Small intestine (tissue), 7 donors: ENCODE measurements around the gene LILRA5. TPM values are rescaled to one million over a fixed set of nuclear protein-coding genes. Genes with fewer than 3 reads are reported as not detected.
"Not testable (repeated sequence)": the region's sequence is repeated elsewhere in the genome, so short reads cannot be mapped to it uniquely, and the experiment has no call there.

ENCODE experiments used
- DNase-seq, 2 donors: peaks; one replicate each; pipeline versions ENCODE4 v3.0.0 to v3.0.0-alpha.2; 2013
- FAIRE-seq: peaks from 2 replicates; lab custom pipeline; 2012; peaks lifted over from hg19 to GRCh38; lab: Jason Lieb, UNC
- H3K27ac ChIP-seq, 3 donors: one replicate each; pipeline ENCODE4 v1.5.1; 2013; ENCODE audit warnings: low read length in 2 of 3, mild to moderate bottlenecking in 2 of 3, control low read depth in 1 of 3, inconsistent platforms in 1 of 3, low read depth in 1 of 3, moderate library complexity in 1 of 3
- H3K27me3 ChIP-seq, 3 donors: one replicate each; pipeline ENCODE4 v1.6.1; 2013; ENCODE audit warnings: low read length in 3 of 3, inconsistent platforms in 1 of 3; ENCODE audit not compliant: control insufficient read depth in 3 of 3, insufficient read depth in 3 of 3
- H3K36me3 ChIP-seq, 3 donors: one replicate each; pipeline ENCODE4 v1.6.1; 2013; ENCODE audit warnings: low read length in 3 of 3, inconsistent platforms in 1 of 3, low read depth in 1 of 3, mild to moderate bottlenecking in 1 of 3, moderate library complexity in 1 of 3; ENCODE audit not compliant: control insufficient read depth in 3 of 3, insufficient read depth in 2 of 3
- H3K4me1 ChIP-seq, 3 donors: one replicate each; pipeline ENCODE4 v1.6.1; 2013; ENCODE audit warnings: low read length in 2 of 3, inconsistent platforms in 1 of 3, low read depth in 1 of 3, mild to moderate bottlenecking in 1 of 3, moderate library complexity in 1 of 3; ENCODE audit not compliant: control insufficient read depth in 3 of 3, insufficient read depth in 2 of 3
- H3K4me3 ChIP-seq, 3 donors: one replicate each; pipeline ENCODE4 v1.5.1; 2013; ENCODE audit warnings: low read length in 3 of 3, control low read depth in 1 of 3, inconsistent platforms in 1 of 3, low read depth in 1 of 3, mild to moderate bottlenecking in 1 of 3, moderate library complexity in 1 of 3
- H3K9me3 ChIP-seq, 2 donors: one replicate each; pipeline ENCODE4 v1.6.1; 2013; ENCODE audit warnings: low read depth in 1 of 2, low read length in 1 of 2; ENCODE audit not compliant: control insufficient read depth in 2 of 2, insufficient read depth in 1 of 2
- WGBS, 3 donors: extraction: QIAGEN DNeasy Blood & Tissue Kit; methylation state at CpG; one replicate each; pipeline ENCODE4 v1.1.7; 2013; 5-methylcytosine and 5-hydroxymethylcytosine counted together
- polyA plus RNA-seq, 4 donors: library from polyadenylated mRNA; stranded (reverse) in 3 of 4; unstranded in 1 of 4; fragments of 200-250 nt in 3 of 4; fragments of 120-200 nt in 1 of 4; gene quantifications; one replicate each; pipeline versions ENCODE4 v1.2.1 to v1.2.3, GENCODE V29; 2013
- donor health status: healthy with polysubstance abuse.
- donor health status: control.
- donor health status: control.
- donor health status: Bipolar disorder and iron deficiency.
- donor health status: healthy.

LILRA5 gene
- polyA plus RNA-seq, 4 donors, result 1.6 to 8.2 (median 2.2) TPM

GRCh38 chr19:54286283-54286682 is 26.7 kb downstream of the LILRA5 start:
- H3K4me3 ChIP-seq, H3K27ac ChIP-seq, H3K27me3 ChIP-seq, DNase-seq, H3K36me3 ChIP-seq, H3K4me1 ChIP-seq, H3K9me3 ChIP-seq, FAIRE-seq: not testable (repeated sequence)
- 42 to 62% (median 55%) methylated on average over 4 to 9 of the region's 10 CpGs for WGBS, 3 donors

GRCh38 chr19:54285427-54286056 is 27.4 kb downstream of the LILRA5 start:
- WGBS, 3 donors, result 57 to 62% (median 58%) methylated on average over 8 to 11 of the region's 12 CpGs
- not testable (repeated sequence) for FAIRE-seq, H3K36me3 ChIP-seq, H3K9me3 ChIP-seq, DNase-seq, H3K27me3 ChIP-seq, H3K4me1 ChIP-seq, H3K27ac ChIP-seq, H3K4me3 ChIP-seq

GRCh38 chr19:54282686-54283470 is 30.1 kb downstream of the LILRA5 start:
- WGBS, 3 donors, result 47 to 61% (median 57%) methylated on average over 9 of the region's 9 CpGs
- Histone ChIP-seq H3K4me3 (no peak overlapping the region), H3K27me3 (peaks cover 0 to 3% (median 2%) of the 10 kb centered on the region in 3 donors), H3K4me1 (no peaks in the 10 kb centered on the region), H3K9me3 (no peaks in the 10 kb centered on the region), H3K36me3 (no peaks in the 10 kb centered on the region), H3K27ac (no peak overlapping the region)
- FAIRE-seq, result no peak
- no peak for DNase-seq

- WGBS, 3 donors, result 67 to 76% (median 71%) methylated on average over 5 of the region's 5 CpGs
- DNase-seq, H3K27me3 ChIP-seq, H3K4me1 ChIP-seq, H3K4me3 ChIP-seq, H3K36me3 ChIP-seq, FAIRE-seq, H3K27ac ChIP-seq, H3K9me3 ChIP-seq: not testable (repeated sequence)
These were observed 31.3 kb downstream of the LILRA5 start for GRCh38 chr19:54281729-54282075.

GRCh38 chr19:54281007-54281728 is 31.8 kb downstream of the LILRA5 start, which contains the start of gene LILRB2:
TSS of gene LILRB2 (minus strand) at chr19:54281110. CDS start at chr19:54280496, 614 bp downstream.
- FAIRE-seq (no peak), DNase-seq (no peak)
- H3K4me3 ChIP-seq, result no peak within 1 kb of the TSS
- H3K9me3 ChIP-seq, result no peaks in the 10 kb centered on the region
- WGBS, 3 donors, result 61 to 75% (median 65%) methylated on average over 12 of the region's 12 CpGs
- peaks cover 0 to 3% (median 2%) of the 10 kb centered on the region in 3 donors for H3K27me3 ChIP-seq
- H3K27ac ChIP-seq, result no peak within 1 kb of the TSS
- no peaks in the 10 kb centered on the region for H3K36me3 ChIP-seq
- no peaks in the 10 kb centered on the region for H3K4me1 ChIP-seq

GRCh38 chr19:54280441-54280840 is 32.5 kb downstream of the LILRA5 start:
- not testable (repeated sequence) for H3K4me3 ChIP-seq, DNase-seq, H3K9me3 ChIP-seq, H3K4me1 ChIP-seq, FAIRE-seq, H3K27me3 ChIP-seq, H3K27ac ChIP-seq, H3K36me3 ChIP-seq
- WGBS, 3 donors, result 51 to 78% (median 65%) methylated on average over 10 of the region's 10 CpGs

GRCh38 chr19:54280025-54280424 is 32.9 kb downstream of the LILRA5 start:
- 16 to 22% (median 22%) methylated on average over 4 of the region's 4 CpGs for whole genome bisulfite sequencing, 3 donors
- H3K27me3 ChIP-seq, DNase-seq, H3K4me1 ChIP-seq, H3K27ac ChIP-seq, H3K36me3 ChIP-seq, FAIRE-seq, H3K9me3 ChIP-seq, H3K4me3 ChIP-seq: not testable (repeated sequence)

GRCh38 chr19:54279406-54279962 is 33.5 kb downstream of the LILRA5 start:
- Histone ChIP-seq H3K36me3 (no peaks in the 10 kb centered on the region), H3K4me1 (no peaks in the 10 kb centered on the region), H3K4me3 (no peak overlapping the region), H3K27ac (no peak overlapping the region), H3K9me3 (no peaks in the 10 kb centered on the region), H3K27me3 (peaks cover 0 to 3% (median 2%) of the 10 kb centered on the region in 3 donors)
- no peak for DNase-seq
- FAIRE-seq, result no peak
- WGBS, 3 donors, result 84 to 86% (median 85%) methylated on average over 18 of the region's 18 CpGs
